ENCODE results near the gene EXD2. TPM values are rescaled to one million over a fixed set of nuclear protein-coding genes. Genes with fewer than 3 reads are reported as not detected.

EXD2 gene
- total and polyA plus RNA-seq, 7 donors: 1.8 to 18.0 (median 14.7) TPM

DNA sequence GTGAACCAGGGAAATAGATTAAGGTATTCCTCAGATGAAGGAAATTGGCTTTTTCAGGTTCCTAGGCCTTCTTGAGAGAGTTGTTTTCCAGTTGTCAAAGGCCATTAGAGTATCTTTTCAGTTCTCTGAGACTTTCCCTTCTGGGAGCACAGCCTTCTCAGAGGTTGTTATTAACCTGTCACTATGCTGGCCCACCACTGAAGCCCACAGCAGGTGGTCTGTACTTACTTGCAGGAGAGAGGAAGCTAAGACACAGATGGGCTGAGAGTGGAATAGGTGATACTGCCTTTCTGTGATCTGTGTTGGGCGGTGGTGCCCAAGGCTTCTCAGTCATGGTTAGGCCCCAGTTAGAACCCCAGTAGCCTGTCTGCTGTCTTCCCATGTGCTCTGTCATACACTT, 45.8 kb downstream of the EXD2 start:
- WGBS, 2 donors: 98% methylated on average over 1 of the region's 1 CpG
- Histone ChIP-seq H3K27me3 (no peaks in the 10 kb centered on the region), H3K27ac (no peak overlapping the region), H3K4me1 (no peaks in the 10 kb centered on the region), H3K9me3 (no peaks in the 10 kb centered on the region), H3K36me3 (peaks cover 22 to 82% (median 33%) of the 10 kb centered on the region in 4 donors), H3K4me3 (no peak overlapping the region)
- TF ChIP-seq EP300 (IDR thresholded peaks at IDR 0.05): no peak
- no peak for TF ChIP-seq POLR2AphosphoS5 (IDR thresholded peaks at IDR 0.05)
- TF ChIP-seq, protein P1, sequence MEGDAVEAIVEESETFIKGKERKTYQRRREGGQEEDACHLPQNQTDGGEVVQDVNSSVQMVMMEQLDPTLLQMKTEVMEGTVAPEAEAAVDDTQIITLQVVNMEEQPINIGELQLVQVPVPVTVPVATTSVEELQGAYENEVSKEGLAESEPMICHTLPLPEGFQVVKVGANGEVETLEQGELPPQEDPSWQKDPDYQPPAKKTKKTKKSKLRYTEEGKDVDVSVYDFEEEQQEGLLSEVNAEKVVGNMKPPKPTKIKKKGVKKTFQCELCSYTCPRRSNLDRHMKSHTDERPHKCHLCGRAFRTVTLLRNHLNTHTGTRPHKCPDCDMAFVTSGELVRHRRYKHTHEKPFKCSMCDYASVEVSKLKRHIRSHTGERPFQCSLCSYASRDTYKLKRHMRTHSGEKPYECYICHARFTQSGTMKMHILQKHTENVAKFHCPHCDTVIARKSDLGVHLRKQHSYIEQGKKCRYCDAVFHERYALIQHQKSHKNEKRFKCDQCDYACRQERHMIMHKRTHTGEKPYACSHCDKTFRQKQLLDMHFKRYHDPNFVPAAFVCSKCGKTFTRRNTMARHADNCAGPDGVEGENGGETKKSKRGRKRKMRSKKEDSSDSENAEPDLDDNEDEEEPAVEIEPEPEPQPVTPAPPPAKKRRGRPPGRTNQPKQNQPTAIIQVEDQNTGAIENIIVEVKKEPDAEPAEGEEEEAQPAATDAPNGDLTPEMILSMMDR (IDR thresholded peaks at IDR 0.05): no peak
- intact Hi-C loops (cut with DNase I): no loop called here
- DNase-seq: no peak

DNA sequence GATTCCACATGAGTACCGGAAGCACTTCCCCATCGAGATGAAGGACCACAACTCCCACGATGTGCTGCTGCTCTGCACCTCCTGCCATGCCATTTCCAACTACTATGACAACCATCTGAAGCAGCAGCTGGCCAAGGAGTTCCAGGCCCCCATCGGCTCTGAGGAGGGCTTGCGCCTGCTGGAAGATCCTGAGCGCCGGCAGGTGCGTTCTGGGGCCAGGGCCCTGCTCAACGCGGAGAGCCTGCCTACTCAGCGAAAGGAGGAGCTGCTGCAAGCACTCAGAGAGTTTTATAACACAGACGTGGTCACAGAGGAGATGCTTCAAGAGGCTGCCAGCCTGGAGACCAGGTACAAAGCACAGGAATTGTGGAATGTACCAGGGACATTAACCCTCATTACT, 46.3 kb downstream of the EXD2 start:
- WGBS, 2 donors: 94% methylated on average over 12 of the region's 12 CpGs
- Histone ChIP-seq H3K4me3 (no peak overlapping the region), H3K9me3 (no peaks in the 10 kb centered on the region), H3K4me1 (no peaks in the 10 kb centered on the region), H3K36me3 (peaks cover 22 to 77% (median 32%) of the 10 kb centered on the region in 4 donors), H3K27me3 (no peaks in the 10 kb centered on the region), H3K27ac (no peak overlapping the region)
- DNase-seq: no peak
- TF ChIP-seq, protein P1 (IDR thresholded peaks at IDR 0.05): no peak
- TF ChIP-seq POLR2A (IDR thresholded peaks at IDR 0.05): no peak
- TF ChIP-seq POLR2AphosphoS5 (IDR thresholded peaks at IDR 0.05): no peak
- TF ChIP-seq EP300 (IDR thresholded peaks at IDR 0.05): no peak
- intact Hi-C loops (cut with DNase I): no loop called here

DNA sequence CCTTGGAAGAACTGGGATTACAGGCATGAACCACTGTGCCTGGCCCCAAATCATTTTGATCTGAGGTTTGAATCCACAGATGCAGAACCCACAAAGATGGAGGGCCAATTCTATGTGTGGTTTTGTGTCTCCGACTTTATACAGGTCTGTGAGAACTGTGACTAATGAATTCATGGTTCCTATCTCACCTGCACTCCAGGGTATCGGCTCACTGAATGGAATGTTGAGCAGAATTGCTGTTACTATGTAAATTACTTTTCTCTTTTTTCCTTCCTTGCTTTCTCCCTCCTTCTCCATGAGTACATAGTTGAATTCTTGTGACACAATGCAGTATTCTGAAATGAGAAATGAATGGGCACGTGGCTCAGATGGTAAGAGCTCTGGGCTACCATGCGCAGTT, 47.6 kb downstream of the EXD2 start:
- DNase-seq: no peak
- intact Hi-C loops (cut with DNase I): no loop called here
- WGBS, 2 donors: 93% methylated on average over 4 of the region's 4 CpGs
- Histone ChIP-seq H3K36me3 (peaks cover 22 to 76% (median 32%) of the 10 kb centered on the region in 4 donors), H3K27me3 (no peaks in the 10 kb centered on the region), H3K9me3 (no peaks in the 10 kb centered on the region), H3K4me1 (peaks cover 0 to 8% (median 3%) of the 10 kb centered on the region in 4 donors), H3K27ac (no peak overlapping the region), H3K4me3 (no peak overlapping the region)
- TF ChIP-seq, protein P1 (IDR thresholded peaks at IDR 0.05): no peak
- TF ChIP-seq EP300 (IDR thresholded peaks at IDR 0.05): no peak
- no peak for TF ChIP-seq POLR2A (IDR thresholded peaks at IDR 0.05)
- TF ChIP-seq POLR2AphosphoS5 (IDR thresholded peaks at IDR 0.05): no peak

DNA sequence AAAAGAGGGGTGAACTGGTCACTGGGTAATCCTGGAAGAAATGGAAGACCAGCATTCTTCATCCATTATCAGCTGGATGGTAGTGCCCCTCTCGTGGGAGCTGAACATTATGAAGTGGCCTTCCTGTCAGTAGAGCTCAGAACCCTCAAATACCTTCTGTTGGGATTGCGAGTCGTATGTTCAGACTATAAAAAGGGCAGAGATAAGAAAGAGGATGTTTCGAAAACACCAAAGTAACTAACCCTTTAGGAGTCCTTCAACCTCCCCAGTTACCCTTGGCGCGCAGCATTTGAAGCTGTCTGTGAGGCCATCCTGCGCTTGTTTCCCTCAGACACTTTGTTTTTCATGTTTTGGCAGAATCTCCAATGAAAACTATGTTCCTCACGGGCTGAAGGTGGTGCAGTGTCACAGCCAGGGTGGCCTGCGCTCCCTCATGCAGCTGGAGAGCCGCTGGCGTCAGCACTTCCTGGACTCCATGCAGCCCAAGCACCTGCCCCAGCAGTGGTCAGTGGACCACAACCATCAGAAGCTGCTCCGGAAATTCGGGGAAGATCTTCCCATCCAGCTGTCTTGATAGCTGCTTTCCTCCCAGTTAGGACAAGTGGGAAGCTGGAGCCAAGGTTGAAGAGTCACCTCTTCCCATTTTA, 49.4 kb downstream of the EXD2 start:
- Histone ChIP-seq H3K27ac (no peak overlapping the region), H3K4me1 (peaks cover 0 to 8% (median 3%) of the 10 kb centered on the region in 4 donors), H3K36me3 (peaks cover 22 to 62% (median 28%) of the 10 kb centered on the region in 4 donors), H3K27me3 (no peaks in the 10 kb centered on the region), H3K9me3 (no peaks in the 10 kb centered on the region), H3K4me3 (no peak overlapping the region)
- TF ChIP-seq, protein P1 (IDR thresholded peaks at IDR 0.05): no peak
- TF ChIP-seq EP300 (IDR thresholded peaks at IDR 0.05) (no peak), POLR2A (IDR thresholded peaks at IDR 0.05) (no peak), POLR2AphosphoS5 (IDR thresholded peaks at IDR 0.05) (no peak)
- DNase-seq: no peak
- WGBS, 2 donors: 85 to 87% methylated on average over 13 of the region's 13 CpGs
- intact Hi-C loops (cut with DNase I): loop anchor here (5.0 to 10.0 kb wide), 4 partner anchors 107 to 524 kb away; partner anchors contain the start of genes CCDC177, ERH, SLC39A9 and SRSF5
